HG03025 (cell line): Measurements from ENCODE around the gene ZBED3.

Source experiments
- ATAC-seq: cut with Tn5 transposase; IDR thresholded peaks from one replicate; pipeline ENCODE4 v1.9.1; 2021; ENCODE audit warnings: mild to moderate bottlenecking, moderate library complexity; ENCODE audit not compliant: unreplicated experiment, low FRiP score

Gene ZBED3

GRCh38 chr5:77022511-77023417, 64.3 kb downstream of the ZBED3 start:
- ATAC-seq = no peak
